CD4-positive, alpha-beta T cell treated with Interleukin-6 for 4 hours (primary cell): ENCODE results near the gene C11orf97.
"Not testable (repeated sequence)": the region's sequence is repeated elsewhere in the genome, so short reads cannot be mapped to it uniquely, and the experiment has no call there.

Experiments
- DNase-seq: peaks from one replicate; pipeline ENCODE4 v3.0.0-alpha.2; 2020; ENCODE audit warnings: mixed read lengths

The C11orf97 gene

DNA sequence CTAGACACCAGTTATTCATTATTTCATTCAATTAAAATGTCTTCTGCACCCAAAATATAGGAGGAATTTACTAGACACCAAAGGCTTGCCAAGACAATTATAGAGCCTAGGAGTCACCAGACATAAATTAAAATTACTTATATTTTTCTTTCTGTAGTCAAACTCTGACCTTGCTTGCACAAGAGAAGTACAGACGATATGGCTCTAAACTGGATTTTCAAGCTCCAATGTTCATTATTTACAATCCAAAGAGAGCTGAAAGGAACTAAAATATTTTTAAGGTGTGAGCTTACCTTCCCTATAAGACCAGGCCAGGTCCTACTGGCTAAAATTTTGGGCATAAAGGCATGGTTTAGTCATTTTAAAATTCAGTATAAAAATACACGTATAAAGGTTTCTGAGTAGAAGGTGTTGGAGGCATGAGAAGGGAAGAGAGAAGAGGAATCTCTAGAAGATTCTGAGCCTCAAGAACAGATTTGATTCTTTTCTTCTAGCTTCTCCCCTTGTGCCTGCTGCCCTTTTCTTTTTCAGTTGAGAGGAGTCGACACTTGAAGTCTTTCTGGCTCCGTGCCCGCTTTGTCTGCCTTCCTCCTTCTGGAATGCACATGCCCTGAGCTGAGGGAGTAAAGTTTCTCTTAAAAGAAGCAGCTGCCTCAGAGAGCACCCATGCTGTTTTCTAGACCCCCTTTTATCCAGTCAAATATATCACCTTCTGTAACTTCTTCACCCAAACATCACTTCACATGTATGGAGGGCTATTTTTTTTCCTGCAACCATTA is 13.5 kb downstream of the C11orf97 start:
- no peak for DNase-seq

DNA sequence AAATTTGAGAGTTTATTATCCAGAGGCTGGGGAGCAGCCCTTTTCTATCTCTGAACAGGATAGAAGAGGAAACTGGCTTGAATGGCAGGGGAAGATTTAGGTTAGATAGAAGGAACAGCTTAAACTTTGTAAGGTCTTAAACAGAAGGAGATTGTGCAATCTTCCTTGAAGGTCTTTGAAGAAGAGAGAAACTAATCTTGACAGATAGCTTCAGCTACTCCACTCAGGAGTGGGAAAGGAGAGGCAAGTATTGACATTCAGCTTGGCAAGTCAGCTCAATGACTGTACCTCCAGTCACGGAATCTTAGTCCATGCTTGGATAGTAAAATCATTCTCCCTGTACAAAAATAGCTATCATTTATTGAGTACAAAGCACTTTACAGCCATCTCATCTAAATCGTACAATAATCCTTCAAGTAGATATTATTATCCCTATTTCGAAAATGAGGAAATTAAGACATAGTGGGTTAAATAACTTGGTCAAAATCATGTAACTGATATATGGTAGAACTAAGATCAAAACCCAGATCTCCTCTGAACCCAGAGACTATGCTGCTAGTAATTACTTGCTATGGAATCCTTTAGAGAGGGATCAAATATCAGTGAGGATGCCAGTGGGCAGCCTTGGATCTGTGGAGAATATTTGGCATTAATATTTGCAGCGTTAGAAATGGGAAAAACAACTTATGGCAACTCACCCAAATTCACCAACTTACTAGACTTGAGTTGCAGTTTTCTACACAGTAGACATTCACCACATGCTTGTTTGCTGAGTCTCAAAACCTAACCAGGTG is 14.6 kb downstream of the C11orf97 start:
- DNase-seq = no peak

DNA sequence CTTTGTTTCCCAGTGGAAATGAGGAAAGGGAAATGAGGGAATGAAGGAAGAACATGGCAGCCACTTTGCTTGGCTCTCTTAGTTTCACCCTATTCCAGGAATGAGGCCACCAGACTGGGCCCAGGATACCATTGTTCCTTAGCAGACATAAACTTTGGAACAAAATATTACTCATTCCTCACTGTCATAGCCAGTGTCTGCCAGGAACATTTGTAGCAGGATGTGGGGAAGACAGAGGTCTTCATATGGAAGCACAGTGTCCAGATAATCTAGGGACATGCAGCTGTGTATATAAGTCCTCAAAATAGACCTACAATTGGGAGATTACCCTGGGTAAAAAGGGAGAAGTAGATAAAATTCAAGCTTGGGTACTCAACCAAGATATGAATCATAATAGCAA is 16.3 kb downstream of the C11orf97 start:
- DNase-seq = no peak

DNA sequence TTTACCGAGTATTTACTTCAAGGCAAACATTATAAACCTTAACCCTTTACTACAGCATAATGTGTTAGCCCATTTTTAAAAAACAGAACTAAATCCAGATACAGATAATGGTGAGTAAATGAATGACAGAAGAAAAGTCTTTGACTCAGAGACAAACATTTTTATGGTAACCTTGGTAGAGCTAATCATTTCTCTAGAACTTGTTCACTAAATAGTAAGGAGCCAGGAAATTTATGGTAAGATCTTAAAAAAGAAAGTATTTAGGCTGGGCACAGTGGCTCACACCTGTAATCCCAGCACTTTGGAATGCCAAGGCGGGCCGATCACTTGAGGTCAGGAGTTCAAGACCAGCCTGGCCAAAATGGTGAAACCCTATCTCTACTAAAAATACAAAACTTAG is 19.9 kb downstream of the C11orf97 start:
- DNase-seq = no peak

DNA sequence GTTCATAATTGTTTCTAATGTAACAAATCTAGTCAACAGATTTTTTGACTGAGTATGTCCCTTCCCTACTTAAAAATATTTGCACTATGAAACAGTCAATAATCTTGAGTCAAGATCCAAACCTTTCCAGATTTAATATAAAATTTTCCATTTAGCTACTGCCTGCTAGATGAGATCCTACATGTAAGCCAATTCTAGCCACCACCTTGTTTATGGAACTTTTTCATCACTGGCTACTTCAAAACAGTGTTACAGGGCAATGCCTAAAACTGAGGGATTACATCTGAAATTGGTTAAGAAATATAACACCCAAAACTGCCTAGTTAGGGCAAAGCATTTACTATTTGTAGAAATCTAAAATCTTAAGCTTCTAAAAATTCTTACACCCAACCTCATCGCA is 20.9 kb downstream of the C11orf97 start:
- no peak for DNase-seq

DNA sequence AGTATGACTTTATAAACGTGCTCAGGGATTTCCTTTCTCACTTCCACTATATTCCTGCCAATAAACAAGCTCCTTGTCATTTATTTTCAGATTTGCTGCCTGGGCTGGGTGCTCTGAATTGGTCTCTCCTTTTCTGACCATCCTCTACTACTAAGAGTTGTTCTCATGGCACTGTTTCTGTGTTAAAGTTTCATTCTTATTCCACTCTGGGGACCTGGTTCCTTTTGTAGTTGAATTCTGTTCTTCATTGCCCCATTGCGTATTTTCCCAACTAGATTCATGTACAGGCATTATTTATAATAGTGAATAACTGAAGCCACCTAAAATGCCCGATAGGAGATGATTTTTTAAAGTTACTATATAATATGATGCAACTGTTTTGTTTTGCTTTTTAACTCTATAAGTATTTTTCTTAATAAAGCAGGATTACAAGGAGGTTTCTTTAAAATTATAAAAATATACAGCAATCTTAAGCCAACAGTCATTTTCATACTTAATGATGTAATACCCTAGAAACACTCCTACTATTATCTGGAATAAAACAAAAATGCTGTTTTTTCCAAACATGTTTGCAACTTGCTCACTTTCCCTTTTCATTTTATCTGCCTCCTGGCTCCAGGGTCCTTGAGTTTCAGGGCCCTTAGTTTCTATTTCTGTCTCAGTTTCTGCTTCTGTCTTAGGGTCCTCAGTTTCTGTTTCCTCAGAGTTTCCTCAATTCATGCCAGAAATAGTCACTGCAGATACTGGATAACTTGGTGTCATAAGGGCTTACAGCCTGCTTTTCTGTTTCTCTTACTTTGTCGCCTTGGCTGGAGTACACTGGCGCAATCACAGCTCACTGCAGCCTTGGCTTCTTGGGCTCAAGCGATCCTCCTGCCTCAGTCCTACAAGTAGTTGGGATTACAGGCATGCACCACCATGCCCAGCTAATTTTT is 21.7 kb downstream of the C11orf97 start:
- no peak for DNase-seq

DNA sequence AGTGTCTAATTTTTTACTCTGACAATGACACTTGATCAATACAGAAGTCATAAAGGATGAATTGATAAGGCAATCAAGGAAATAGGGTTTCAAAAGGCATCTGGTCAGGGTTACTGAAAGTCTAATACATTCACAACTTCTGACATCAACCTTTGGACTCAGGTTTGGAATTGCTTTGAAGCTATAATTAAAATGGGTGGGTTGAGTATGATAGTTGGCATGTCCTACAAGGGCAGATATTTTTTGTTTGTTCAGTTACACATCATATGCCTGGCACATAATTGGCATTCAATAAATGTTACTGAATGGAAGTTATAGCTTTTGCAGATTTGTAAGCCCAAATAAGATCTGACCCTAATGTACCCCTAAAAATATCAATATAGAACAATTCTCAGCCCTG is 24.1 kb downstream of the C11orf97 start:
- DNase-seq = no peak

DNA sequence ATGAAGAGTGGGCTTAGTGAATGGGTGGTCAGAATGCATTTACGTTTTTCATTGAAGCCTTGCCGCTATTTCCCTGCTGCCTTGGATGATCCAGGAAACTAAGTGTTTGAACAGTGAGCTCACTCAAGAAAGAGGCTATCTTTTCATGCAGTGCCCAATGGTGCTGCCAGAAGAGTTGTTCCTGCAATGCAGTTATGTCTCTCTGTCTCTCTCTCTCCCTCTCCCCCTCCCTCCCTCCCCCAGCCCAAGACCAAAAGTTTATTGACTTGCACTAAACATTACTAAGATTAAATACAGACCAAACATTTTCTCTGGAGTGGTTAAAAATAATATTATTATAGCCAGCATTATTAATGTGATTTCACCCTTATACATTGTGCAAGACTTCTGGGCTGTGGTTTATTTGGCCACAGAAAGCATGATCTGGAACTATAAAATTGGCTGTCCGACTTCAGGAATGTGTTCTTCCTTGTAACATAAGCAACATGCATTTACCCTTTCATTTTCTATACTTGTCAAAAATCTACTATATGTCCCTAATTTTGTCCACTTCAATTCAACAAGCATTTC is 24.9 kb downstream of the C11orf97 start:
- no peak for DNase-seq

DNA sequence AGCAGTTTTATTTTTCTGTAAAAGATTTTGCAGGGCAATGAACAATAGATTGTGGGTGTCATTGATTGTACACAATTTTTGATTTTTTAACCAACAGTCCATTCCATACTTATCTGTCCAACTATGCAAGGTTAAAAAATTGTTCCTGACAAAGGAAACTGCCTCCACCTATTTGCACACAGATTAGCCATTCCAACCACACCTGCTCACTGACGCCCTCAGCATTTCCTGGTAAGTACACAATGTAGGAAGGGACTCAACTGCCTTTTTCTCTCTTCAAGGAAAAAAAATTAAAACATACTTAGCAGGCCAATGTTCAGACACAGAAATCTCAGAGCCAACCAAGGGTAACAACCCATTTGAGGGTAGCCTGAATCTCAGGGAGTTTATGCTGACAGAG is 27.2 kb downstream of the C11orf97 start:
- no peak for DNase-seq

DNA sequence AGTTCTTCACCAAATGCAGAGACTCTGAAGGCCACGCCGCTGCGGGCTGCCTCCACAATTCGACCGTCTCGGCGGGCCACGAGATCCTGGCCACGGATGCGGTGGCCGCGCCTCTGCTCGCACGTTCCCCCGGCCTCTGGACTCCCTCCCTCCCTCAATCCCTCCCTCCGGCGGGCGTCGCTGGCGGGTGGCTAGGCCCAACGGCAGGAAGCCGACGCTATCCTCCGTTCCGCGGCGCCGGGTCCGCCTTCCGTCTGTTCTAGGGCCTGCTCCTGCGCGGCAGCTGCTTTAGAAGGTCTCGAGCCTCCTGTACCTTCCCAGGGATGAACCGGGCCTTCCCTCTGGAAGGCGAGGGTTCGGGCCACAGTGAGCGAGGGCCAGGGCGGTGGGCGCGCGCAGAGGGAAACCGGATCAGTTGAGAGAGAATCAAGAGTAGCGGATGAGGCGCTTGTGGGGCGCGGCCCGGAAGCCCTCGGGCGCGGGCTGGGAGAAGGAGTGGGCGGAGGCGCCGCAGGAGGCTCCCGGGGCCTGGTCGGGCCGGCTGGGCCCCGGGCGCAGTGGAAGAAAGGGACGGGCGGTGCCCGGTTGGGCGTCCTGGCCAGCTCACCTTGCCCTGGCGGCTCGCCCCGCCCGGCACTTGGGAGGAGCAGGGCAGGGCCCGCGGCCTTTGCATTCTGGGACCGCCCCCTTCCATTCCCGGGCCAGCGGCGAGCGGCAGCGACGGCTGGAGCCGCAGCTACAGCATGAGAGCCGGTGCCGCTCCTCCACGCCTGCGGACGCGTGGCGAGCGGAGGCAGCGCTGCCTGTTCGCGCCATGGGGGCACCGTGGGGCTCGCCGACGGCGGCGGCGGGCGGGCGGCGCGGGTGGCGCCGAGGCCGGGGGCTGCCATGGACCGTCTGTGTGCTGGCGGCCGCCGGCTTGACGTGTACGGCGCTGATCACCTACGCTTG is 31.7 kb downstream of the C11orf97 start, which contains the start of gene FUT4:
FUT4 (plus strand) TSS at position 227 of the 951 bp plus-strand sequence; CDS start at position 440, 213 bp downstream.
- DNase-seq = peak; percentile 77

DNA sequence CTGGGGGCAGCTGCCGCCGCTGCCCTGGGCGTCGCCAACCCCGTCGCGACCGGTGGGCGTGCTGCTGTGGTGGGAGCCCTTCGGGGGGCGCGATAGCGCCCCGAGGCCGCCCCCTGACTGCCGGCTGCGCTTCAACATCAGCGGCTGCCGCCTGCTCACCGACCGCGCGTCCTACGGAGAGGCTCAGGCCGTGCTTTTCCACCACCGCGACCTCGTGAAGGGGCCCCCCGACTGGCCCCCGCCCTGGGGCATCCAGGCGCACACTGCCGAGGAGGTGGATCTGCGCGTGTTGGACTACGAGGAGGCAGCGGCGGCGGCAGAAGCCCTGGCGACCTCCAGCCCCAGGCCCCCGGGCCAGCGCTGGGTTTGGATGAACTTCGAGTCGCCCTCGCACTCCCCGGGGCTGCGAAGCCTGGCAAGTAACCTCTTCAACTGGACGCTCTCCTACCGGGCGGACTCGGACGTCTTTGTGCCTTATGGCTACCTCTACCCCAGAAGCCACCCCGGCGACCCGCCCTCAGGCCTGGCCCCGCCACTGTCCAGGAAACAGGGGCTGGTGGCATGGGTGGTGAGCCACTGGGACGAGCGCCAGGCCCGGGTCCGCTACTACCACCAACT is 32.5 kb downstream of the C11orf97 start:
- no peak for DNase-seq

DNA sequence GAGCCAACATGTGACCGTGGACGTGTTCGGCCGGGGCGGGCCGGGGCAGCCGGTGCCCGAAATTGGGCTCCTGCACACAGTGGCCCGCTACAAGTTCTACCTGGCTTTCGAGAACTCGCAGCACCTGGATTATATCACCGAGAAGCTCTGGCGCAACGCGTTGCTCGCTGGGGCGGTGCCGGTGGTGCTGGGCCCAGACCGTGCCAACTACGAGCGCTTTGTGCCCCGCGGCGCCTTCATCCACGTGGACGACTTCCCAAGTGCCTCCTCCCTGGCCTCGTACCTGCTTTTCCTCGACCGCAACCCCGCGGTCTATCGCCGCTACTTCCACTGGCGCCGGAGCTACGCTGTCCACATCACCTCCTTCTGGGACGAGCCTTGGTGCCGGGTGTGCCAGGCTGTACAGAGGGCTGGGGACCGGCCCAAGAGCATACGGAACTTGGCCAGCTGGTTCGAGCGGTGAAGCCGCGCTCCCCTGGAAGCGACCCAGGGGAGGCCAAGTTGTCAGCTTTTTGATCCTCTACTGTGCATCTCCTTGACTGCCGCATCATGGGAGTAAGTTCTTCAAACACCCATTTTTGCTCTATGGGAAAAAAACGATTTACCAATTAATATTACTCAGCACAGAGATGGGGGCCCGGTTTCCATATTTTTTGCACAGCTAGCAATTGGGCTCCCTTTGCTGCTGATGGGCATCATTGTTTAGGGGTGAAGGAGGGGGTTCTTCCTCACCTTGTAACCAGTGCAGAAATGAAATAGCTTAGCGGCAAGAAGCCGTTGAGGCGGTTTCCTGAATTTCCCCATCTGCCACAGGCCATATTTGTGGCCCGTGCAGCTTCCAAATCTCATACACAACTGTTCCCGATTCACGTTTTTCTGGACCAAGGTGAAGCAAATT is 33.3 kb downstream of the C11orf97 start:
- DNase-seq = no peak

DNA sequence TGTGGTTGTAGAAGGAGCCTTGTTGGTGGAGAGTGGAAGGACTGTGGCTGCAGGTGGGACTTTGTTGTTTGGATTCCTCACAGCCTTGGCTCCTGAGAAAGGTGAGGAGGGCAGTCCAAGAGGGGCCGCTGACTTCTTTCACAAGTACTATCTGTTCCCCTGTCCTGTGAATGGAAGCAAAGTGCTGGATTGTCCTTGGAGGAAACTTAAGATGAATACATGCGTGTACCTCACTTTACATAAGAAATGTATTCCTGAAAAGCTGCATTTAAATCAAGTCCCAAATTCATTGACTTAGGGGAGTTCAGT is 33.9 kb downstream of the C11orf97 start:
- no peak for DNase-seq

DNA sequence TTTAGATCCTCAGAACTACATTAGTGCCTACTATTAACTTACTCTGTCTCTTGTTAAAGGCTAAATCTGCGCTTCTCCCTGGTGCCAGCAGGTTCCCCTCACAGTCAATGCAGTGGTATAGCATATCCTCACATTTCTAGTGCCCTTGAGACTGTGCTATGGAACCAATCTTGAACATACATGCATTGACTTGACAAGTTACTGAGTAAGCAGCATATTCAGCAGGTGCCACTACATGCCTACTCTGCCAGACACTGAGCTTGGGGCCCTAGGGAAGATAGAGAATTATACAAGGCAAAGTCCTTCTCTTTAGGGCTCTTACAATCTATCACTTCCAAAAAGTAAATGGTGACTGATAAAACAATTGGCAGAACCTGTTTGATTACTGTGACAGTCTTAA is 34.6 kb downstream of the C11orf97 start:
- DNase-seq = no peak

DNA sequence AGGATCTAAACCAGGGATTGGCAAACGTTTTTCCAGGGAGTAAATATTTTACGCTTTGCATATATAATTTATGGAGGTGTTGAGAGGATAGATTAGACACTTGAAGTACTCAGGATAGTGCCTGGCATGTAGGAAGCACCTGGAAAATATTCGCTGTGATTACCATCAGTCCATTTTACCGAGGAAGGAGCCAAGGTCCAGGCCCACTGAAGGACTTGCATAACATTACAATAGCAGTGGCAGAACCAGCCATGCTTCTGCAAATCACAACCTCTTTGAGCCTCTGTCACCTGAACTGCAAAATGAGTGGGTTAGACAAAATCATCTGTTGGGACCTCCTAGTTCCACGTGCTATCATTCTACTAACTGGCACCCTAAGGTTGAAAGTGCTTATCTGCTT is 36.9 kb downstream of the C11orf97 start:
- no peak for DNase-seq

DNA sequence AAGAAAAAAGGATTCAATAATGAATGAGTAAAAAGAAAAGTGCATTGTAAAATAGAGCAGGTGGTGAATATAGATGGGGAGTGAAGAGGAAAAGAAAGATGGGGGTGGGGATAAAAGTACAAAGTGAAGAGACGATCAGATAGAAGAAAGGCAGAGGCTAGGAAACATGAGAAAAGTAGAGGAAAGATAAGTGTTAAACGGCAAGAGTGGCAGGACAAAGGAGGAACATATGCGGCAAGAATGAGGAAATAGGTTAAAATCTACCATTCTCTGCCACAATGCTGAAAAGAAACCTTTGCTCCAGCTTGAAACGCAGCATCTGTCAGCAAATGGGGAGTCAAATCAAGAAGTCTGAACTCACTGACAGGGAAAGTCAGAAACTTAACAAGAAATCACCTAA is 38.3 kb downstream of the C11orf97 start:
- DNase-seq = no peak

DNA sequence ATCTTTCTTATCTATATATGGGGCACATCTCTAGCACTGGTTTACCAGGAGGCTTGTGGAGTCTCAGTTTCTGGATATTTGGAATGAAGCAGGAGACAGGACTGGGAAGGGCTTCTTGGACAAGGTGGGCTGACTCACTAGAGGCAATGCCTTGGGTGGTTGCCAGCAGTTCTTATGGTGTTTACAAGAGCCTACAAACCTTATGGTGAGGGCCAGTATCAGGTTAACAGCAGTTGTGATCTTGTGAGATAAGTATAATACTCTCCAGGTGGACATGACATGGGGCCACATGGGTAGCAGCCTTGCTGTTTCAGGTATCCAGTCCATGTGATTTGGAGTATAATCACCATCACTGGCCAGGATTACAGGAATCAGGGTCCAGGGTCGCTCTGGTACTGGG is 41.7 kb downstream of the C11orf97 start:
- no peak for DNase-seq

DNA sequence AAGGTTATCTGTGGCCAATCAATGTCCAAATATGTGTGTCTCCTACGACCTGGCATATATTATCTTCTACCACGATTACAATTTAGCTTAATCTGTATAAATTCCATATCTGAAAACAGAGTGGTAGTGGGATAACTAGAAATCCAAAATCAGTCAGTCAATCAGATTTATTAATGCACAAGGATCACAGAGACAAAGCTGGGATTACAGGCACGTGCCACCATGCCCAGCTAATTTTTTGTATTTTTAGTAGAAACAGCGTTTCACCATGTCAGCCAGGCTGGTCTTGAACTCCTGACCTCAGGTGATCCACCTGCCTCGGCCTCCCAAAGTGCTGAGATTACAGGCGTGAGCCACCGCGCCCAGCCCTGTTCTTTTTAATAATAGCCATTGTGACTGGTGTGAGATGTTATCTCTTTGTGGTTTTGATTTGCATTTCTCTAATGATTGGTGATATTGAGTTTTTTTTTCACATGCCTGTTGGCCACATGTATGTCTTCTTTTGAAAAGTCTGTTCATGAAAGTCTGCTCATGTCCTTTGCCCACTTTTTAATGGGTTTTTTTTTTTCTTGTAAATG is 43.6 kb downstream of the C11orf97 start:
- DNase-seq = not testable (repeated sequence)

DNA sequence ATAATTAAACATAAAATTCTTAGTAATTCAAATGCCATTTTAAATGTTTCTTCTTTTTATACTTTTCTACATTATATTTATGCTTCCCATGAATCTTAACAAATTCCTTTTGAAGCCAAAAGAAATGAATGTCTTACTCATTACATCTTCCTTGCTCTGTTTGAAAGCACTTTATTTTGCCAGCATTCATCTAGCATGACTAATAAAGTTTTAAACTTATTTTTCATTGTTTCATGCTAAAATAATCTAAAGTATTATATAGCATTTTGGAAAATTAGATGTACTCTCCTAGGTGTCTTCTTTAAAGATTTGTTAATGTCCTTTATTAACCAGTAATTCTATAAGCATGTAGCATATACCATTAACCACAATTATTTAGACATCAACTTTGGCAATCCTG is 45.2 kb downstream of the C11orf97 start:
- no peak for DNase-seq

DNA sequence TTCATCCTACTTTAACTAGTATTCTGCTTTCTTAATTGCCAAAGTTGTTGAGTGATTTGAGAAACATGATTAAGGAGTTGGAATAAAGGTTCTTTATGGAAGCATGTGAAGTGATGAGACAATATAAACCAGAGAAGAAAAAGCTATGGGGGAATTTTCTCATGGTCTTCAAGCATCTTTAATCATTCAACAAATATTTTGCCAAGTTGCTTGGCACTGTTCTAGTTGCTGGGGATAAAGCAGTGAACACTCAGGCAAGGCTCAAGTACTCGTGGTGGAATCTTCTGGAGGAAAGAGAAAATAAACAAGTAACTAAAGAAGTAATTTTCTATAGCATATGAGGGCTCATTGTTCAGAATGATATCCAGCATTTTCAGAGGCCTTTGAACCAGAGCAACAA is 45.7 kb downstream of the C11orf97 start:
- DNase-seq = no peak
